Measurements from ENCODE around the gene C1orf116.

C1orf116 gene

DNA sequence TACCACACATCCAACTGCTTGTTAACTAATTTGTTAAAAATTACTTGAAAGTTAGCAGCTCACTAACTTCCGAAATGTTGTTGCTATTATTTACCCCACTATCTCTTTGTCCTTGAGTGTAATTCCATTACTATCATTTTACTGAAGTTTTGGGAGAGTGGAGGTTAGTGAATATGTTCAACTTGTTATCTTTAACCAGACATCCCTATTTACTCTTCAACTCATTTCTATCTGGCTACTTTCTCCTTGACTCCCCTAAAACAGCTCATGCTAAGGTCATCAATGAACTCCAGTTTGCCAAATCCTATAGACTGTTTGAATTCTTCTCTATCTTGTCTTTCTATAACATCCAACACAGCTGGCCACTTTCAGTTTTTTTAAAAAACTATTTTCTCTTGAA is 4.3 kb upstream of the C1orf116 start:
- TF ChIP-seq, protein P1, sequence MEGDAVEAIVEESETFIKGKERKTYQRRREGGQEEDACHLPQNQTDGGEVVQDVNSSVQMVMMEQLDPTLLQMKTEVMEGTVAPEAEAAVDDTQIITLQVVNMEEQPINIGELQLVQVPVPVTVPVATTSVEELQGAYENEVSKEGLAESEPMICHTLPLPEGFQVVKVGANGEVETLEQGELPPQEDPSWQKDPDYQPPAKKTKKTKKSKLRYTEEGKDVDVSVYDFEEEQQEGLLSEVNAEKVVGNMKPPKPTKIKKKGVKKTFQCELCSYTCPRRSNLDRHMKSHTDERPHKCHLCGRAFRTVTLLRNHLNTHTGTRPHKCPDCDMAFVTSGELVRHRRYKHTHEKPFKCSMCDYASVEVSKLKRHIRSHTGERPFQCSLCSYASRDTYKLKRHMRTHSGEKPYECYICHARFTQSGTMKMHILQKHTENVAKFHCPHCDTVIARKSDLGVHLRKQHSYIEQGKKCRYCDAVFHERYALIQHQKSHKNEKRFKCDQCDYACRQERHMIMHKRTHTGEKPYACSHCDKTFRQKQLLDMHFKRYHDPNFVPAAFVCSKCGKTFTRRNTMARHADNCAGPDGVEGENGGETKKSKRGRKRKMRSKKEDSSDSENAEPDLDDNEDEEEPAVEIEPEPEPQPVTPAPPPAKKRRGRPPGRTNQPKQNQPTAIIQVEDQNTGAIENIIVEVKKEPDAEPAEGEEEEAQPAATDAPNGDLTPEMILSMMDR (IDR thresholded peaks at IDR 0.05) = no peak
- H3K4me3 ChIP-seq = no peak overlapping the region
- no peak for DNase-seq (ENCODE audit: low spot score)
- no peak overlapping the region for H3K27ac ChIP-seq

DNA sequence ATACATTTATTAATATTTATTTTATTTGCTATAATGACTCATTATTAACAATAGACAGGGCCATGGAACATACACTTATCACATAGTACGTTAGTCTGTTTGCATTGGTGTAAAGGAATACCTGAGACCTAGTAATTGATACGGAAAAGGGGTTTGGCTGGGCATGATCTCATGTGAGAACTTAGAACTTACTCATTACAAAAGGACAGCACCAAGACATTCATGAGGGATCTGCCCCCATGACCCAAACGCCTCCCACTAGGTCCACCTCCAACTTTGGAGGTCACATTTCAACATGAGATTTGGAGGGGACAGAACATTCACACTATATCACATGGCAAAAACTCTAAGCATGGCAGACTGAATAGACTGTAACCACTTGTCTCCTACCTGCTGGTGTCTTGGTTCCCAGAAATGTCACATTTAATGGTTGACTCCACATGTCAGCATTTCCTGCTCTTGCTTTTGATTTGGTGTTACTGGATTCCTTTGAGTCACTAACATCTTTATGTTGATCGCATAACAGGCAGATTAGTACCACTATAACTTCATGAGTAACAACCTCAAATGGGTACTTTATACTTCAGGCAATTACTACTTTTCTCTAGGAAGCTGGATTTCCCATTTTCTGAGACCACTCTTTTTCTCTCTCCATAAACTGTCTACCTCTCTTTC is 3.5 kb upstream of the C1orf116 start:
- no peak for DNase-seq (ENCODE audit: low spot score)
- TF ChIP-seq, protein P1 (IDR thresholded peaks at IDR 0.05) = no peak
- H3K27ac ChIP-seq = no peak overlapping the region

DNA sequence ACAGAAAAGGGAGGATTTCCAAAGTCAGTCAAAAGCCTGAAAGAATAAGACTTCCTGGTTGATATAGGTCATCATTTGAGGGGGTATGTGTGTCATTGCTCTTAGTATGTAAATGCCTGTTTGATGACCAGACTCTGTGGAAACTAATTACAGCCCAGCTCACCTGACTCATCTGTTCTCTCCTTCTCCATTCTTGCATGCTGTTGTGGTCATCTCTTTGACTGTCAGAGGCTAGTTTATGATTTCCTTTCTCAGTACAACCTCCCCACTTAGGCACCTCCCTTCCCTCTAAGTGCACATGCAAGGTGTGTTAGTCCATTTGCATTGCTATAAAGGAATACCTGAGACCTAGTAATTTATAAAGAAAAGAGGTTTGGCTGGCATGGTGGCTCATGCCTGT is 2.4 kb upstream of the C1orf116 start:
- H3K4me3 ChIP-seq = no peak overlapping the region
- no peak for DNase-seq (ENCODE audit: low spot score)
- TF ChIP-seq, protein P1 (IDR thresholded peaks at IDR 0.05) = no peak
- no peak overlapping the region for H3K27ac ChIP-seq

More for the DNA sequence above, 3.5 kb upstream of the C1orf116 start:
- H3K4me3 ChIP-seq = no peak overlapping the region

DNA sequence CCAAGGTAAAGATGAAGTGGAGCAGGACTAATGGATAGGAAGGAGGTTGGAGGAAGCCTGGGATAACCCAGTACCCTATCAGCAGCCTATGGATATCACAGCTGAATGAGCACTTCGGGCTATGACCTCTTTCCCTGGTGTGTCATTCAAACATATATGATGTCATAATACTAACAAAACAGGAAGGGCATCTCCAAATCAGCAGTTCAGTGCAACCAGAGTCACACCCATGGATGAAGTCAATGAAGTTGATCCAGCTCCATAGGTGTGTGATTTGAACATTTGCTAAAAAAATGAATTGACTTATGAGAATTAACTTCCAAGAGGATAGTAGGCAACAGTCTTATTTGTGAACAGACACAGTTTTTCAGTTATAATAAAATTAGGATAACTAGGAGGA is 1.7 kb upstream of the C1orf116 start:
- Histone ChIP-seq H3K4me3 (no peak overlapping the region), H3K27ac (no peak overlapping the region)
- TF ChIP-seq, protein P1 (IDR thresholded peaks at IDR 0.05) = no peak
- no peak for DNase-seq (ENCODE audit: low spot score)

DNA sequence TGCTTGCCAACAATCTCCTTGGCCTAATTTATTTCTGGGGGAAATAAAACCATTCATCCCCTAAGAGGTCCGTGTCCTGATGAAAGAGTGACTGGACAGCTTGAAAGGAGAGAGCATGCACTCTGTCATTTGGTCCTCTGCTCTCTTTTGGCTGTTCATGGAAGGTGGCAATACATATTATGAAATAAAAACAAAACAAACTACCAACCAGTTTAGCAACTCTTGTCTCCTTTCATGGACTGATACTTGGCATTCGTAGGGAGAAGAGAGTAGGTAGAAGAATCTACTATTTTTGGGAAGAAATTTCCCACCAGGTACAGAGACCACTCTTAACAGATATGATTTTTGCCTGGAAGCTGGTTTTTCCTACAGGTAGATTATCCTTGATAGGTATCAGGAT is 746 bp upstream of the C1orf116 start:
- TF ChIP-seq, protein P1 (IDR thresholded peaks at IDR 0.05) = no peak
- DNase-seq (ENCODE audit: low spot score) = no peak
- Histone ChIP-seq H3K4me3 (no peak overlapping the region), H3K27ac (no peak overlapping the region)

DNA sequence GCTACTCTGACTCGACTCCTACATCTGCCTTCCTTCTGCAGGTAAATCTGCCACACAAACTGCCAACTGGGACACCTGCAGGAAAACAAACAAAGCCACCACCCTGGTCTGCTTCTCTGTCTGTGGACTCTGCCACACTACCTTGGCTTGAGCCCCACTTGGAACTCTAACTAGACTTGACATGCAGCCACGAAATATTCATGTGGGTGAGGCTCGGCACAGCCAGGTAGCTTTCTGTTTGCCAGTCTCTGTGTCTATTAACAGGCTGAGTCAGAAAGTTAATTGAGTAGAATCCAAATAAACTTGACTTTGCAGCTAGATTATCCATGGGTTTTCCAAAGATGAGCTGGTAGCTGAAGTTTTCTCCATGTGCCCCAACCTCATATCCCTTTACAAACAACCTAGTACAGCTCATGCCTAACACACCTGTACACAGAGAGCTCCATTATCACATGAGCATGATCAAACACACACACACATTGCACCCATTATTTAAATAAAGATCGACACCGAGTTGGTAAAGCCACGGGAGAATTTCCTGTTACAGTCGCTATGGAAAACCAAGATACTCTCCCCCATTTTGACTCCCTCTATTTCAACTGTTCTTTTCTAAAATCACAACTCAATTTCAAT is 808 bp downstream of the C1orf116 start:
- TF ChIP-seq, protein P1 (IDR thresholded peaks at IDR 0.05) = no peak
- Histone ChIP-seq H3K27ac (no peak overlapping the region), H3K4me3 (no peak overlapping the region)
- no peak for DNase-seq (ENCODE audit: low spot score)

DNA sequence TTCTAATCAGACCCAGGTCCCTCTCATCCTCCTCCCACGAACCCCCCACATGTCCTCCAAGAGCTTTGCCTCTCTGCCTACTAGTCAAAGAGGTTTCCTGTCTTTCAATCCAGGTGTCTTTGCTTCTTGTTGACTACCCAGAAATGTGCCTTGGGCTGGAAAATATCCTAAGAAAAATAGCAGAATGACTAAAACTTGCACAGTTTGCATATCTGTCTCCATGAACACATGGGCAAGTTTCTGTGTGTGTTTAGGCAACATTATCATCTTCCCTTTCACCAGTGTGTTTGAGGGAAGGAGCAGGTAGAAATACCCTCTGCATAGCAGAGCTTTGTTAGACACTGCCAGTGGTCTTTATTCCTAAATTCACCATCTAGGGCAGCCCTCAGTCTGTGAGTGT is 1.5 kb downstream of the C1orf116 start:
- Histone ChIP-seq H3K27ac (no peak overlapping the region), H3K4me3 (no peak overlapping the region)
- DNase-seq (ENCODE audit: low spot score) = no peak
- TF ChIP-seq, protein P1 (IDR thresholded peaks at IDR 0.05) = no peak

All from coronary artery (tissue), 2 donors.